ENCODE measurements around the gene SSX4B.
"Not testable (repeated sequence)": the region's sequence is repeated elsewhere in the genome, so short reads cannot be mapped to it uniquely, and the experiment has no call there.

Gene SSX4B

GRCh38 chrX:48411860-48412259 is at the start of gene SSX4B:
SSX4B (minus strand) TSS chrX:48411960; CDS start chrX:48411372, 588 bp downstream.
- not testable (repeated sequence) for DNase-seq (ENCODE audit: low read depth in 2 of 2)

GRCh38 chrX:48460606-48461005 is 48.8 kb upstream of the SSX4B start:
- DNase-seq (ENCODE audit: low read depth in 2 of 2) = no peak

GRCh38 chrX:48460031-48460430 is 48.3 kb upstream of the SSX4B start:
- DNase-seq (ENCODE audit: low read depth in 2 of 2) = no peak

GRCh38 chrX:48459483-48459882 is 47.7 kb upstream of the SSX4B start:
- no peak for DNase-seq (ENCODE audit: low read depth in 2 of 2)

- DNase-seq (ENCODE audit: low read depth in 2 of 2) = no peak
Measured at GRCh38 chrX:48458711-48459110, 47.0 kb upstream of the SSX4B start.

GRCh38 chrX:48456628-48457331 is 45.0 kb upstream of the SSX4B start:
- DNase-seq (ENCODE audit: low read depth in 2 of 2) = no peak

- DNase-seq (ENCODE audit: low read depth in 2 of 2) = no peak
Measured at GRCh38 chrX:48451708-48452107, 39.9 kb upstream of the SSX4B start.

- DNase-seq (ENCODE audit: low read depth in 2 of 2) = no peak
Measured at GRCh38 chrX:48450076-48450475, 38.3 kb upstream of the SSX4B start.

GRCh38 chrX:48447201-48447600 is 35.4 kb upstream of the SSX4B start:
- not testable (repeated sequence) for DNase-seq (ENCODE audit: low read depth in 2 of 2)

- not testable (repeated sequence) for DNase-seq (ENCODE audit: low read depth in 2 of 2)
Measured at GRCh38 chrX:48433713-48434112, 22.0 kb upstream of the SSX4B start.

- DNase-seq (ENCODE audit: low read depth in 2 of 2) = not testable (repeated sequence)
Measured at GRCh38 chrX:48430166-48430565, 18.4 kb upstream of the SSX4B start.

GRCh38 chrX:48429606-48430005 is 17.8 kb upstream of the SSX4B start:
- not testable (repeated sequence) for DNase-seq (ENCODE audit: low read depth in 2 of 2)

GRCh38 chrX:48427027-48427716 is 15.4 kb upstream of the SSX4B start:
- not testable (repeated sequence) for DNase-seq (ENCODE audit: low read depth in 2 of 2)

GRCh38 chrX:48397825-48398224 is 13.9 kb downstream of the SSX4B start:
- DNase-seq (ENCODE audit: low read depth in 2 of 2) = not testable (repeated sequence)

GRCh38 chrX:48396931-48397330 is 14.8 kb downstream of the SSX4B start:
- not testable (repeated sequence) for DNase-seq (ENCODE audit: low read depth in 2 of 2)

GRCh38 chrX:48383239-48383638 is 28.5 kb downstream of the SSX4B start, which contains the start of gene SSX4:
SSX4 (plus strand) TSS chrX:48383539; CDS start chrX:48384054, 515 bp downstream.
- DNase-seq (ENCODE audit: low read depth in 2 of 2) = not testable (repeated sequence)

- DNase-seq (ENCODE audit: low read depth in 2 of 2) = not testable (repeated sequence)
Measured at GRCh38 chrX:48370408-48370807, 41.4 kb downstream of the SSX4B start.

- not testable (repeated sequence) for DNase-seq (ENCODE audit: low read depth in 2 of 2)
Measured at GRCh38 chrX:48367717-48368408, 43.9 kb downstream of the SSX4B start.

- not testable (repeated sequence) for DNase-seq (ENCODE audit: low read depth in 2 of 2)
Measured at GRCh38 chrX:48359281-48359680, 52.5 kb downstream of the SSX4B start.

GRCh38 chrX:48357681-48358080 is 54.1 kb downstream of the SSX4B start:
- no peak for DNase-seq (ENCODE audit: low read depth in 2 of 2)

- DNase-seq (ENCODE audit: low read depth in 2 of 2) = not testable (repeated sequence)
Measured at GRCh38 chrX:48356315-48357094, 55.3 kb downstream of the SSX4B start, which contains the start of gene SSX3. SSX3 (minus strand) TSS chrX:48356703; CDS start chrX:48355249, 1,454 bp downstream.

Data from fibroblast of skin of left biceps (primary cell).